Erythroblast (primary cell): Measurements from ENCODE around the gene UNC93A.

Experiments
- GATA1 ChIP-seq: IDR thresholded peaks from 2 replicates; pipeline ENCODE4 v1.6.1; 2011; ENCODE audit warnings: low read depth, mild to moderate bottlenecking, control low read depth, low read length, moderate library complexity
- POLR2A ChIP-seq: IDR thresholded peaks from 2 replicates; pipeline ENCODE4 v1.6.1; 2011; ENCODE audit warnings: mild to moderate bottlenecking, low read length

- TF ChIP-seq POLR2A: no peak
- TF ChIP-seq GATA1: no peak
Observed at GRCh38 chr6:167304912-167305311, 13.8 kb downstream of the UNC93A start.
